ENCODE results near the gene GRK4. TPM values are rescaled to one million over a fixed set of nuclear protein-coding genes. Genes with fewer than 3 reads are reported as not detected.

GRK4 gene
- total RNA-seq, 3 donors from 2014 or later: 3.8 to 6.9 (median 5.8) TPM

- no peaks in the 10 kb centered on the region for H3K4me1 ChIP-seq
- H3K27ac ChIP-seq: peak overlapping the region in 1 of 2 donors; percentile 22
- intact Hi-C loops (cut with DNase I; ENCODE audit: low total_unique reads): no loop called here
- TF ChIP-seq POLR2A (IDR thresholded peaks at IDR 0.05) (no peak), POLR2AphosphoS5 (IDR thresholded peaks at IDR 0.05) (no peak), CTCF (IDR thresholded peaks at IDR 0.05) (no peak)
- H3K4me3 ChIP-seq: no peak overlapping the region
- no peaks in the 10 kb centered on the region for H3K27me3 ChIP-seq
- no peaks in the 10 kb centered on the region for H3K9me3 ChIP-seq
- H3K36me3 ChIP-seq: no peaks in the 10 kb centered on the region
- DNase-seq (ENCODE audit: low spot score in 2 of 2): no peak
Measured at GRCh38 chr4:3011456-3012220, 48.3 kb downstream of the GRK4 start.

GRCh38 chr4:3013323-3013722 lies 50.0 kb downstream of the GRK4 start:
- Histone ChIP-seq H3K36me3 (no peaks in the 10 kb centered on the region), H3K9me3 (no peaks in the 10 kb centered on the region), H3K4me1 (no peaks in the 10 kb centered on the region), H3K27me3 (no peaks in the 10 kb centered on the region), H3K4me3 (no peak overlapping the region), H3K27ac (no peak overlapping the region)
- intact Hi-C loops (cut with DNase I; ENCODE audit: low total_unique reads): no loop called here
- no peak for DNase-seq (ENCODE audit: low spot score in 2 of 2)
- TF ChIP-seq POLR2A (IDR thresholded peaks at IDR 0.05) (no peak), CTCF (IDR thresholded peaks at IDR 0.05) (no peak), POLR2AphosphoS5 (IDR thresholded peaks at IDR 0.05) (no peak)

DNA sequence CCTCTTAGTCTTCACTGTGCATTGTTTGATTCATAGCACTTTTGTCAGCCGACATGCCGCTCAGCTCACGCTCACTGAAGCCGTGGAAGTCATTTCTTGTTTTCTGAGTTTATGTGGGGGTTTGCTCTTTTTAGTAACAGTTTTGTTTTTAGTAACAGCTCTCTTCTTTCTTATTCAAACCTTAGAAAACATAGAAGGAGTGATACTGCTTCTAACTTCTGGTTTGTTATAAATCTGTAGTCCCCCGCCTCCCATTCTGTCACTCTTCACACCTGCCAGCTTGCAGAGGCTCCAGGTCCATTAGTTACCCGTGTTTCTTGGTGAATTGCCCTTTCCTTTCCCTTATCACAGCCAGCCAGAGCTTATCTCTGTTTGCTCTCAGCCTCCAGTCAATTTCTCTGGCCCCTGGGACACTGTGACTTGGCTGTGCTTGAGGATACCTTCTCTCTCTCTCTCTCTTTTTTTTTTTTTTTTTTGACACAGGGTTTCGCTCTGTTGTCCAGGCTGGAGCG lies 50.5 kb downstream of the GRK4 start:
- Histone ChIP-seq H3K9me3 (no peaks in the 10 kb centered on the region), H3K27me3 (no peaks in the 10 kb centered on the region), H3K4me1 (no peaks in the 10 kb centered on the region), H3K27ac (no peak overlapping the region), H3K36me3 (no peaks in the 10 kb centered on the region), H3K4me3 (no peak overlapping the region)
- no peak for DNase-seq (ENCODE audit: low spot score in 2 of 2)
- intact Hi-C loops (cut with DNase I; ENCODE audit: low total_unique reads): no loop called here
- no peak for TF ChIP-seq CTCF (IDR thresholded peaks at IDR 0.05)
- TF ChIP-seq POLR2A (IDR thresholded peaks at IDR 0.05): no peak
- no peak for TF ChIP-seq POLR2AphosphoS5 (IDR thresholded peaks at IDR 0.05)

DNA sequence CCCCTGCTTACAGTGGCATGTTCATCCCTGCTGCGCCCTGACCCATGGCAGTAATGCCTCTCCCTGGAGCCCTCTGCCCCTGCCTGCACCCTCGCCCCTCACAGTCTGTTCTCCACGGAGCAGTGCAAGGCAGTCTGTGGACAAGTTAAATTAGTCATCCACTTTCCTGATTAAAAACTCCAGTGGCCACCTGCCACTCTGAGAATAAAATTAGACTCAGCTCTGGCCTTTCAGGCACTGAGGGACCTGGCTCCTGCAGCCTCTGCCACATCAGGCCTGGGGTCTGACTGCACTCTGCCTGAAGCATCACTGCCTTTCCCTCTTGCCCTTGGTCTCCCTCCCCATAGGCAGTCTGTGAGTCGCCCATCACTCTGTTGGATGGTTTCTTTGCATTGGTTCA lies 53.6 kb downstream of the GRK4 start:
- no peak overlapping the region for H3K4me3 ChIP-seq
- no peaks in the 10 kb centered on the region for H3K27me3 ChIP-seq
- H3K4me1 ChIP-seq: no peaks in the 10 kb centered on the region
- no peaks in the 10 kb centered on the region for H3K36me3 ChIP-seq
- intact Hi-C loops (cut with DNase I; ENCODE audit: low total_unique reads): no loop called here
- DNase-seq (ENCODE audit: low spot score in 2 of 2): no peak
- H3K9me3 ChIP-seq: no peaks in the 10 kb centered on the region
- TF ChIP-seq POLR2AphosphoS5 (IDR thresholded peaks at IDR 0.05) (no peak), POLR2A (IDR thresholded peaks at IDR 0.05) (no peak), CTCF (IDR thresholded peaks at IDR 0.05) (no peak)
- no peak overlapping the region for H3K27ac ChIP-seq

DNA sequence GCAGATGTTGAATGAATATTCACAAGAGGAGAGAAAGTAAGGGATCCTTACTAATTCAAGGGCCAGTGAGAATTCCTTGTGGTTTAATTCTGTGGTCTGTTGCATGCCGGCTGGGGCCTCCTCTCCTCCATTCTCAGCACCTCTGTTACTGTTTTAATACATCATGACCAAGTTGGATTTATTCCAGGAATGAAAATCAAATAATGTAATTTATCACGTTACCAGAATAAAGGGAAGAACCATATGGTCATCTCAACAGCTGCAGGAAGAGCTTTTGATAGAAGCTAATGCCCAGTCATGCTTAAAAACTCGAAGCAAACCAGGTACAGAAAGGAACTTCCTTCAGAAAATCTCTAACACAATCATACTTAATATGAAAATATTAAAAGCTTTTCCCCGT lies 54.1 kb downstream of the GRK4 start:
- no peaks in the 10 kb centered on the region for H3K27me3 ChIP-seq
- H3K4me3 ChIP-seq: no peak overlapping the region
- no peaks in the 10 kb centered on the region for H3K36me3 ChIP-seq
- TF ChIP-seq POLR2AphosphoS5 (IDR thresholded peaks at IDR 0.05): no peak
- H3K27ac ChIP-seq: no peak overlapping the region
- H3K4me1 ChIP-seq: no peaks in the 10 kb centered on the region
- H3K9me3 ChIP-seq: no peaks in the 10 kb centered on the region
- DNase-seq (ENCODE audit: low spot score in 2 of 2): no peak
- intact Hi-C loops (cut with DNase I; ENCODE audit: low total_unique reads): no loop called here

Data from breast epithelium (tissue), 4 donors.